Activated CD4-positive, alpha-beta T cell treated with anti-CD3 and anti-CD28 coated beads for 4 hours (primary cell): ENCODE results near the gene PYGO2.
A peak's percentile ranks its signal among the peaks of the same experiment; 100 is the strongest.
"Not testable (repeated sequence)": the region's sequence is repeated elsewhere in the genome, so short reads cannot be mapped to it uniquely, and the experiment has no call there.

ENCODE experiments used
- DNase-seq, 2 donors: peaks; one replicate each; pipeline ENCODE4 v3.0.0-alpha.2; 2020

Gene PYGO2

GRCh38 chr1:154999571-155000410, 38.2 kb upstream of the PYGO2 start:
- peak; percentile 52 to 53 for DNase-seq

- peak; percentile 71 to 72 for DNase-seq
Observed at GRCh38 chr1:154998818-154999570, 37.4 kb upstream of the PYGO2 start.

- no peak for DNase-seq
Observed at GRCh38 chr1:154998201-154998780, 36.7 kb upstream of the PYGO2 start.

- no peak for DNase-seq
Observed at GRCh38 chr1:154996966-154997701, 35.6 kb upstream of the PYGO2 start.

- DNase-seq, result not testable (repeated sequence)
Observed at GRCh38 chr1:154995301-154995983, 33.9 kb upstream of the PYGO2 start.

- no peak for DNase-seq
Observed at GRCh38 chr1:154994591-154994990, 33.0 kb upstream of the PYGO2 start.

GRCh38 chr1:154994269-154994587, 32.6 kb upstream of the PYGO2 start:
- no peak for DNase-seq

GRCh38 chr1:154993572-154994268, 32.1 kb upstream of the PYGO2 start, which contains the start of gene LENEP:
TSS of gene LENEP (plus strand) at chr1:154993586. CDS start at chr1:154993608, 22 bp downstream.
- DNase-seq, result no peak

GRCh38 chr1:154992721-154993571, 31.4 kb upstream of the PYGO2 start:
- DNase-seq, result no peak

GRCh38 chr1:154990276-154990675, 28.7 kb upstream of the PYGO2 start:
- DNase-seq, result no peak

- DNase-seq, result no peak
Observed at GRCh38 chr1:154989195-154989860, 27.7 kb upstream of the PYGO2 start.

GRCh38 chr1:154988058-154988954, 26.7 kb upstream of the PYGO2 start:
- no peak for DNase-seq

GRCh38 chr1:154987326-154987725, 25.7 kb upstream of the PYGO2 start:
- no peak for DNase-seq

- DNase-seq, result not testable (repeated sequence)
Observed at GRCh38 chr1:154986736-154987135, 25.2 kb upstream of the PYGO2 start.

- no peak for DNase-seq
Observed at GRCh38 chr1:154983776-154984466, 22.3 kb upstream of the PYGO2 start.

- DNase-seq, result peak; percentile 94 to 95
Observed at GRCh38 chr1:154982897-154983648, 21.5 kb upstream of the PYGO2 start, which contains the start of gene FLAD1. TSS of gene FLAD1 (plus strand) at chr1:154983344. CDS start at chr1:154983695, 351 bp downstream.

- no peak for DNase-seq
Observed at GRCh38 chr1:154982341-154982740, 20.8 kb upstream of the PYGO2 start.

- DNase-seq, result no peak
Observed at GRCh38 chr1:154978360-154978759, 16.8 kb upstream of the PYGO2 start.
